HEK293 (cell line): ENCODE data around the gene SHLD1.

Experiments used
- CTCF ChIP-seq: fragments of 450-650 bp; formaldehyde crosslinking; IDR thresholded peaks from 2 replicates; pipeline ENCODE4 v1.5.1; 2016; ENCODE audit warnings: missing biosample characterization, missing genetic modification characterization
- TSHZ1 ChIP-seq: fragments of 450-650 bp; formaldehyde crosslinking; IDR thresholded peaks from 2 replicates; pipeline ENCODE4 v1.5.1; 2016; ENCODE audit warnings: missing biosample characterization, missing genetic modification characterization, borderline replicate concordance
- ZBTB17 ChIP-seq: fragments of 450-650 bp; formaldehyde crosslinking; IDR thresholded peaks from 2 replicates; pipeline ENCODE4 v1.5.1; 2016; ENCODE audit warnings: missing biosample characterization, missing genetic modification characterization
- ZNF174 ChIP-seq: fragments of 450-650 bp; formaldehyde crosslinking; IDR thresholded peaks from 2 replicates; pipeline ENCODE4 v1.5.0; 2017; ENCODE audit warnings: missing biosample characterization, mild to moderate bottlenecking, missing genetic modification characterization
- ZNF24 ChIP-seq: fragments of 450-650 bp; formaldehyde crosslinking; IDR thresholded peaks from 2 replicates; pipeline ENCODE4 v1.5.1; 2016; ENCODE audit warnings: missing biosample characterization, missing genetic modification characterization
- ZNF302 ChIP-seq: fragments of 450-650 bp; formaldehyde crosslinking; IDR thresholded peaks from 2 replicates; pipeline ENCODE4 v1.5.1; 2016; ENCODE audit warnings: missing biosample characterization, missing genetic modification characterization, low read depth
- ZNF558 ChIP-seq: fragments of 450-650 bp; formaldehyde crosslinking; IDR thresholded peaks from 2 replicates; pipeline ENCODE4 v1.5.1; 2016; ENCODE audit warnings: missing biosample characterization, missing genetic modification characterization
- ZNF776 ChIP-seq: fragments of 450-650 bp; formaldehyde crosslinking; IDR thresholded peaks from 2 replicates; pipeline ENCODE4 v1.5.0; 2017; ENCODE audit warnings: missing biosample characterization, missing genetic modification characterization, borderline replicate concordance
- ZNF830 ChIP-seq: fragments of 450-650 bp; IDR thresholded peaks from 2 replicates; pipeline ENCODE4 v1.5.0; 2018; ENCODE audit warnings: missing biosample characterization, missing genetic modification characterization, low read depth, mild to moderate bottlenecking, moderate library complexity
- TF ChIP-seq, protein P1 (sequence below): fragments of 450-650 bp; formaldehyde crosslinking; IDR thresholded peaks from 2 replicates; pipeline ENCODE4 v1.5.1; 2016; ENCODE audit warnings: missing biosample characterization, missing genetic modification characterization

DNA sequence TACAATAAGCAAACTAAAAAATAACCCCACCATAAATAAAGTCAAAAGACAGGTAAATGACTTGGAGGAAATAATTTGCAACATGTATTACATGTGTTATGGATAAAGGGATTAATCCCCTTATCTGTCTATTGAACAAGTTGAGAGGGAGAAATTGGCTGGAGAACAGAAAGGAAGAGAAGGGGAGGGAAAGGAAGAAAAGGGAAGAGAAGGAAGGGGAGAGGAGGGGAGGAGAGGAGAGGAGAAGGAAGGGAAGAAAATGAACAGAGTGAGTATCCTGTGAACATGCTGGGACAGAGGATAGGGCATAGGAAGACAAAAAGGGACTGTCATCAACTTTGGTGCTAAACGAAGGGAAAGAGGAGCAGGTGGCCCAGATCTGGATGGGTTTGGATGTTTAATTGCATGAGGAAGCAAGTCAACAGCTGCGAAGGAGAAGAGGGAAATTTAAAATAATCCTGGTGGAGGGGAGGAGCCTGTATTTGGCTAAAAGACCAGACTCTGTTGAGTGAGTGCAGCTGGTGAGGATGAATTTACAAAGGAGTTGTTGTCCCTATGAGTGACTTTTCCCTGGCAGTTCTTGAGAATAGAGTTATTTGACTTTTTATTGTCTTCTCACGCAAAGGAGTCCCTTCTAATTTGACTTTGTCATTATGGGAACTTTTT, 14.2 kb upstream of the SHLD1 start:
- TF ChIP-seq CTCF (tag by site-specific recombination), result no peak
- no peak for TF ChIP-seq ZNF302 (tag by site-specific recombination)
- no peak for TF ChIP-seq TSHZ1
- TF ChIP-seq ZNF830 (tag by site-specific recombination), result no peak
- TF ChIP-seq ZNF174 (tag by site-specific recombination), result no peak
- TF ChIP-seq, protein P1, sequence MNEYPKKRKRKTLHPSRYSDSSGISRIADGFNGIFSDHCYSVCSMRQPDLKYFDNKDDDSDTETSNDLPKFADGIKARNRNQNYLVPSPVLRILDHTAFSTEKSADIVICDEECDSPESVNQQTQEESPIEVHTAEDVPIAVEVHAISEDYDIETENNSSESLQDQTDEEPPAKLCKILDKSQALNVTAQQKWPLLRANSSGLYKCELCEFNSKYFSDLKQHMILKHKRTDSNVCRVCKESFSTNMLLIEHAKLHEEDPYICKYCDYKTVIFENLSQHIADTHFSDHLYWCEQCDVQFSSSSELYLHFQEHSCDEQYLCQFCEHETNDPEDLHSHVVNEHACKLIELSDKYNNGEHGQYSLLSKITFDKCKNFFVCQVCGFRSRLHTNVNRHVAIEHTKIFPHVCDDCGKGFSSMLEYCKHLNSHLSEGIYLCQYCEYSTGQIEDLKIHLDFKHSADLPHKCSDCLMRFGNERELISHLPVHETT (tag by site-specific recombination), result no peak
- no peak for TF ChIP-seq ZNF24 (tag by site-specific recombination)
- no peak for TF ChIP-seq ZNF558
- no peak for TF ChIP-seq ZBTB17
- TF ChIP-seq ZNF776 (tag by site-specific recombination), result no peak
